Right lobe of liver (tissue), 6 donors: ENCODE results near the gene PCP4L1. TPM values are rescaled to one million over a fixed set of nuclear protein-coding genes. Genes with fewer than 3 reads are reported as not detected.

ENCODE experiments used
- ATAC-seq, 4 donors: fragments of 200-7000 bp; cut with Tn5 transposase; one replicate each; pipeline ENCODE4 v1.9.1; 2020; ENCODE audit warnings: mild to moderate bottlenecking in 4 of 4, moderate library complexity in 4 of 4
- DNase-seq, 3 donors: peaks; one replicate each; pipeline ENCODE4 v3.0.0-alpha.2; 2020
- H3K27ac ChIP-seq, 3 donors: fragments of 200-600 bp; one replicate each; pipeline ENCODE4 v1.8.0; 2022
- H3K27me3 ChIP-seq, 2 donors: fragments of 200-600 bp; one replicate each; pipeline ENCODE4 v1.8.0; 2022
- H3K36me3 ChIP-seq, 4 donors: fragments of 200-600 bp; sonication (generic) in 1 of 4; one replicate each; pipeline versions ENCODE4 v1.5.1 to v1.8.0; 2017 to 2022; ENCODE audit warnings: control low read depth in 1 of 4
- H3K4me1 ChIP-seq, 4 donors: fragments of 200-600 bp; sonication (generic) in 1 of 4; one replicate each; pipeline versions ENCODE4 v1.5.1 to v1.8.0; 2017 to 2022; ENCODE audit warnings: control low read depth in 1 of 4
- H3K4me3 ChIP-seq, 3 donors: fragments of 200-600 bp; one replicate each; pipeline ENCODE4 v1.8.0; 2022
- H3K9me3 ChIP-seq, 4 donors: fragments of 200-600 bp; sonication (generic) in 1 of 4; one replicate each; pipeline versions ENCODE4 v1.5.1 to v1.8.0; 2017 to 2022; ENCODE audit warnings: control low read depth in 1 of 4
- CTCF ChIP-seq, 4 donors: fragments of 200-600 bp in 3 of 4; fragments of 450-650 bp in 1 of 4; IDR thresholded peaks; one replicate each; pipeline versions ENCODE4 v1.5.1 to v1.8.0; 2016 to 2022; ENCODE audit warnings: antibody characterized with exemption in 4 of 4, mild to moderate bottlenecking in 2 of 4
- POLR2A ChIP-seq: fragments of 450-650 bp; IDR thresholded peaks from one replicate; pipeline ENCODE4 v1.6.1; 2017; ENCODE audit warnings: antibody characterized with exemption, mild to moderate bottlenecking
- WGBS: methylation state at CpG from one replicate; pipeline ENCODE4 v1.1.6; 2018; ENCODE audit warnings: low coverage, low lambda C conversion rate; ENCODE audit not compliant: insufficient coverage; ENCODE audit errors: missing lambda C conversion rate; 5-methylcytosine and 5-hydroxymethylcytosine counted together
- intact Hi-C, 2 donors: fragments of 100-400 bp; cut with DNase I; formaldehyde crosslinking; loops; one replicate each; pipeline versions ENCODE4 v1.11.2 to v1.14.1; 2022
- total RNA-seq, 6 experiments: library from RNA; depleted of rRNA in 2 of 6; stranded (reverse); fragments of >200 nt in 2 of 6; fragmentation: NEBNext Ultra II Directional in 3 of 6; extraction: Animal tissue kit (Norgen Biotek cat#: 25700) in 3 of 6; gene quantifications; one replicate each; pipeline versions ENCODE4 v1.1.0 to v1.2.4, GENCODE V29; 2016 to 2023
- donor health status: DM: no; HTN: yes; CAD: no.
- donor health status: DM: no; HTN: no; CAD: no.
- donor health status: DM: no; HTN: no; CAD: no.
- donor health status: DM: no; HTN: yes; CAD: no.
- donor health status: DM: no; HTN: yes; CAD: no.

PCP4L1 gene
- total RNA-seq, 6 experiments from 2014 or later: 1.3 to 6.0 (median 2.9) TPM

- WGBS: 83% methylated on average over 2 of the region's 6 CpGs
- H3K9me3 ChIP-seq: no peaks in the 10 kb centered on the region
- peaks cover 0 to 38% (median 0%) of the 10 kb centered on the region in 4 donors for H3K4me1 ChIP-seq
- intact Hi-C loops: no loop called here
- no peaks in the 10 kb centered on the region for H3K36me3 ChIP-seq
- DNase-seq: no peak
- H3K4me3 ChIP-seq: peak overlapping the region; percentile 56 to 75 (median 64)
- no peak for ATAC-seq
- no peaks in the 10 kb centered on the region for H3K27me3 ChIP-seq
- H3K27ac ChIP-seq: no peak overlapping the region
- no peak for TF ChIP-seq CTCF (IDR thresholded peaks at IDR 0.05)
- no peak for TF ChIP-seq POLR2A
Measured at GRCh38 chr1:161259345-161259702, 779 bp downstream of the PCP4L1 start.

- no peak for ATAC-seq
- no peak for DNase-seq
- WGBS: 38% methylated on average over 1 of the region's 1 CpG
- no peak overlapping the region for H3K4me3 ChIP-seq
- H3K27me3 ChIP-seq: no peaks in the 10 kb centered on the region
- no peaks in the 10 kb centered on the region for H3K9me3 ChIP-seq
- intact Hi-C loops: no loop called here
- H3K4me1 ChIP-seq: peaks cover 0 to 36% (median 0%) of the 10 kb centered on the region in 4 donors
- H3K36me3 ChIP-seq: no peaks in the 10 kb centered on the region
- TF ChIP-seq CTCF (IDR thresholded peaks at IDR 0.05) (no peak), POLR2A (no peak)
- no peak overlapping the region for H3K27ac ChIP-seq
Measured at GRCh38 chr1:161259765-161260164, 1.2 kb downstream of the PCP4L1 start.

- intact Hi-C loops: no loop called here
- DNase-seq (no peak), ATAC-seq (peak in 3 of 4 donors; percentile 13 to 52 (median 39))
- Histone ChIP-seq H3K36me3 (no peaks in the 10 kb centered on the region), H3K4me3 (no peak overlapping the region), H3K4me1 (peaks cover 0 to 27% (median 0%) of the 10 kb centered on the region in 4 donors), H3K9me3 (no peaks in the 10 kb centered on the region), H3K27ac (no peak overlapping the region), H3K27me3 (no peaks in the 10 kb centered on the region)
- TF ChIP-seq POLR2A: no peak
- TF ChIP-seq CTCF (IDR thresholded peaks at IDR 0.05): no peak
- WGBS: 36% methylated on average over 9 of the region's 9 CpGs
Measured at GRCh38 chr1:161260376-161261260, 2.1 kb downstream of the PCP4L1 start.

- 74% methylated on average over 11 of the region's 12 CpGs for WGBS
- Histone ChIP-seq H3K4me1 (peaks cover 0 to 18% (median 0%) of the 10 kb centered on the region in 4 donors), H3K27ac (no peak overlapping the region), H3K9me3 (no peaks in the 10 kb centered on the region), H3K27me3 (no peaks in the 10 kb centered on the region), H3K36me3 (no peaks in the 10 kb centered on the region), H3K4me3 (no peak overlapping the region)
- no peak for ATAC-seq
- intact Hi-C loops: no loop called here
- TF ChIP-seq CTCF (IDR thresholded peaks at IDR 0.05) (no peak), POLR2A (no peak)
- no peak for DNase-seq
Measured at GRCh38 chr1:161261261-161262235, 3.0 kb downstream of the PCP4L1 start.
